CD4-positive, alpha-beta T cell treated with Interleukin-6 at 100 ng/mL for 8 hours (primary cell): Measurements from ENCODE around the gene NAALADL2.
"Not testable (repeated sequence)": the region's sequence is repeated elsewhere in the genome, so short reads cannot be mapped to it uniquely, and the experiment has no call there.

Experiments used
- DNase-seq: peaks from one replicate; pipeline ENCODE4 v3.0.0-alpha.2; 2020; ENCODE audit warnings: mixed read lengths, low spot score

The NAALADL2 gene

DNA sequence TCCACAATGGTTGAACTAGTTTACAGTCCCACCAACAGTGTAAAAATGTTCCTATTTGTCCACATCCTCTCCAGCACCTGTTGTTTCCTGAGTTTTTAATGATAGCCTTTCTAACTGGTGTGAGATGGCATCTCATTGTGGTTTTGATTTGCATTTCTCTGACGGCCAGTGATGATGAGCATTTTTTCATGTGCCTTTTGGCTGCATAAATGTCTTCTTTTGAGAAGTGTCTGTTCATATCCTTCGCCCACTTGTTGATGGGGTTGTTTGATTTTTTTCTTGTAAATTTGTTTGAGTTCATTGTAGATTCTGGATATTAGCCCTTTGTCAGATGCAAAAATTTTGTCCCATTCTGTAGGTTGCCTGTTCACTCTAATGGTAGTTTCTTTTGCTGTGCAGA is 564.7 kb downstream of the NAALADL2 start:
- DNase-seq: not testable (repeated sequence)

DNA sequence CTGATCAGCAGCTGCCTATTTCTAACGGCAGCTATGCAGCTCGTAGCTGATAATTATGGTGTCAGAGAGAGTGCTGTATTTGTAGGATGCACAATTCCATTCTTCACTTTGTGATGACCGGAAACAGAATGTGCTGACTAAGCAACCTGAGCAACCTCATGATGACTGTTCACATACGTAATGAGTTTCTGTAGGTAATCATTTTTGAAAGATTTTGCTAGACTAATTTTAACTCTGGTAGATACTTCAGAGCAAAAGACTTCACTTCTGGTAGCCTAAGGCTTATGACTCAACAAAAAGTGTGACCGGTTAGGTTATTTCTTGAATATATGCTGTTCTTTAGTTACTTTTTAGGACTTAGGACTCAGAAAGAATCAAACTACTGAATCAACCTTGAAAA is 567.7 kb downstream of the NAALADL2 start:
- no peak for DNase-seq

DNA sequence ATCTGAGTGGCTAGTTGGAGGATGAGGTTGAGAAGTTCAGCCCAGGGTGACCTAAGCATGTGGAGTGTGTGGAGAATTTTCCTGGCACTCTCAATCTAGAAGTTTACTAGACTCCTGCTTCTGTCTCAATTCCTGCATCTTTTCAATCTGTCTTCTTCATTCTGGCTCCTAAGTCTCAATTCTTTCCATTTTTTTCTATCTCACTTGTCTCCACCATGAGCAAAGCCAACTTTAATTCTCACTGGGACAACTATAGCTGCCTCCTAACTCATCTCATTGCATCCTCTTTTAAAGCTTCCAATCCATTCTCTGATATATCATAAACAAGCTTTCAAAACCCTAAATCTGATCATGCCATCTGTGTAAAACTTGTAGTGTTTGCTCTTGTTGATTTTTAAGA is 569.3 kb downstream of the NAALADL2 start:
- no peak for DNase-seq

DNA sequence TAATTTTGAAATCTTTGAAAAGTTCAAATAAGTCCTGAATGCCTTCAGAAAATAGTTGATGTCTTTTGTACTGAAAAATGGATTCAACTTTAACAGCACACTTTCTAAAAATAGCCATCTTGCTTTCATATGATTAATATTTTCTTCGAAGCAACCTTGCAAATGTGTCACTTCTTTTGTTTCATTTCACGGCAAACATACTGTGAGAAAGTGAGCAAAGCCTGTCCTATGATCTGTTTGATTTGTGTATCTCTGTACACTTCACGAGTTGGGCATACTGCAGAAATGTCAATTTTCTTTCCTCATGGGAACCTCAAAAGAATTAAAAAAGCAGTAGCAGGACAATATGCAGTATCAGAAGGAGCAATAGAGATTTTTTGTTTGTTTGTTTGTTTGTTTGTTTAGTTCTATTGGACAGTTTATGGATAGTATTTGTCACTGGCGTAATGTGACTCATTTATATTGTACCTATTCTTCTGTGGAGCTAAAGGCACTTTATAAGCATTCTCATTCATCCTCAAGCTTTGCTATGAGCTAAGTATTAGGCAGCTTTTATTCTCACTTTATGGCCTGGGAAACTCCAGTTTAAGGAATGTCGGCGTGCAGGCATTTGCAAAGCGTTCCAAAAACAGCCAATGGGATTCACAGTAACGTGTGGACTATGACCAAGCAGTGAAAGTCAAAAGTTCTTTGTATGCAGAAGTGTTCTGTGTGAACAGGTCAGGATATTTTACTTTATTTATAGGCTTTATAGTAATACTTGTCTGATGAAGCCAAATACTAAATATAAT is 572.0 kb downstream of the NAALADL2 start:
- DNase-seq: no peak

DNA sequence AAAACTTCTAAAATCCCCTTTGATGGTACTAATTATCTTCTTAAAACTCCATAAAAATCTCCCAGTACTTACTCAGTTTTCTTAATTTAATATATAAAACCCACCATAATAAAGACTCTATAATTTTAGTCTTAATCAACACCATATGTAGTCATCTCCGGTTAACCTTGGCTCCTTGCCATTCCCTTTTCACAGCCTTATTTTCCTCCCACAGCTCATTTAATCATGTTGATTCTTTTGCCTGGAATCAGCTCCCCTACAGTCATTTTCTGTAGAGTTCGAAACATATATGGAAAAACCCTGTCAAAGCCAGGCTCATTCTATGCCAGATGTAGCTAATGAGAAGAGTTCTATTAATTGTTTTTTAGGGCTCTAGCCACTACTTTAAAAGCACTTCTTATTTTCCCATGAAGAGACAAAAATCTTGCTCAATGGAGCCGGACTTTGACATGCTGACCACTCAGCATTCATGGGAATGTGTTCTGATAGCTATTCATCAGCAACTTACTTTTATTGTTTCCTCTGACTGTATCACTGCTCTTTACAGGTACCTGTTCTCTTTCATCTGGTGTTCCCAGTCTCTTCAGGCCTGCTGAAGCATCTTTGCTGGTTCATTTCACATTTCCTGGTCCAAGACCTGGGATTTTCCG is 573.4 kb downstream of the NAALADL2 start:
- no peak for DNase-seq

DNA sequence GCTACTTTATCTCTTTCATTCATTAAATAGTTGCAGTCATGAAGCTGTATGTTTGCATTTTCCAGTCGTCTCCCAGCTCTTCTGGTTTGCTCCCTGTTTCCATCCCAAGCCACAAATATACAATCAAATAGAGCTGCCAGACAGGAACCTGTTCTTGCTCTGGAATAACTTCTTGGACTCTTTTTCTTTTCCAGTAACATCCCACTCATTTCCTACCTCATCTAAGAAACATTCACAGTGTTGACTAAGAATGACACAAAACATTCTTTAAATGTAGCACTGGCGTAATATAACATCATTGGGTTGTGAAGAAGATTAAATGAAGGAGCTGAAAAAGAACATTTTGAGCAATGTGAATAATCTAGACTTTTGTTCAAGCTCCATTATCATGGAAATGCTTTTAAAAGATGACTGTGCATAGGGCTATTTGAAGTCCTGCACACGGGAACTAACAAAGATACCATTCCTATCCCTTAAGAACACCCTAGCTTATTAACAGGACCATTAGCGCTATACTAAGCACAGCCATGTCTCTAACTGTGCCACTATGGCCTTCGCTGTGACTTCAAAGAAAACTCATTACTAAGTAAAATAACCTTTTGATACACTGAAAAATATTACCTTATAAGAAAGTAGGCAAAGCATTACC is 574.0 kb downstream of the NAALADL2 start:
- DNase-seq: no peak

DNA sequence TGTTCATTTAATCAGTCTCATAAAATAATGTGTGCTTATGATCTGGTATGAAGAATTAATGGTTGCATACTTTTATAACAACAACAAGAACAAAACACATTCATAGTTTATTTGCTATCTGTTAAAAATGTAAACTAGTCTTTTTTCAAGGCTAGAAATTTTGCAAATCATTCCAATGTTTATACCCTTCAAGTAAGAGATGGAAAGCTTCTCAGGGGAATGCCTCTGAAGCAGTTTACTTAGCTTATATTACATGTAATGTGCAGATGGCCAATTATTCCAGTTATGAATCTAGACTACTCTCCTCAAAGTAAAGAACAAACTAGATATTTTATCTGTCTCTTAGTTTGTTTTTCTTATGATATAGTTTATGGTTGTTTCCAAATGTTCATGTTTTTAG is 575.4 kb downstream of the NAALADL2 start:
- DNase-seq: no peak

DNA sequence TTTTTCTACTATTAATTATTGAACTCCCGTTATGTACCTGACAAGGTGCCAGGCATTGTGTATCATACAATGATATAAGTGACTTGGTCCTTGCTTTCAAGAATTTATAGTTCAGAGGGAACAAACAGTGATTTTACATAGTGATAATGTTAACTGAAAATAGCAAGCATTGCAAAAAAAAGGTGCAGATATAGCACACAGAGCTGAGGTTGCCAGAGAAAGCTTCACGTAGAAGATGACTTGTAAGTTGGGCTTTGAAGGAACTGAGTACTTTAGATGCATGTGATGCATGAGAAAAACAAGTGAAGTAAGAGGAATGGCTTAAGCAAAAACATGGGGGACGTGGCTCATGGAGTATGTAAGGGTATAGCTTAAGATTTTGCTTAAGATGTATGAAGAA is 584.5 kb downstream of the NAALADL2 start:
- no peak for DNase-seq

DNA sequence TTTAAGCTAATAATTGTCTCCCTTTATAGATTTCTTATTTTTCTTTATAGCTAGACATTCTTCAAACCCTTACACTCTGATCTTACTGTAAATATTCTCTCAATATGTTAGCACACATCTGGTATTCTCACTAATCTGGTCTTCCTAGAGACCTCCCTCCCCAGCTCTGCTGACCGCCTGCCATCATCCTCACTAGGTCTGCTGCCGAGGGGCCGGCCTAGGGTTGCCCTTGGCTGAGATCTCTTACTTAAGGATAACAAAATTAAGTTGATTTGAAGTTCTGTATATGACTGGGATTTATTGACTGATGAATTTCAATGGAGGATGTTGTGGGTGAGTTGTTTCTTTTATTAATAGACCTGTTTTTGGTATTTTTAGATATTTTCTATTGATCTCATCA is 586.6 kb downstream of the NAALADL2 start:
- no peak for DNase-seq

DNA sequence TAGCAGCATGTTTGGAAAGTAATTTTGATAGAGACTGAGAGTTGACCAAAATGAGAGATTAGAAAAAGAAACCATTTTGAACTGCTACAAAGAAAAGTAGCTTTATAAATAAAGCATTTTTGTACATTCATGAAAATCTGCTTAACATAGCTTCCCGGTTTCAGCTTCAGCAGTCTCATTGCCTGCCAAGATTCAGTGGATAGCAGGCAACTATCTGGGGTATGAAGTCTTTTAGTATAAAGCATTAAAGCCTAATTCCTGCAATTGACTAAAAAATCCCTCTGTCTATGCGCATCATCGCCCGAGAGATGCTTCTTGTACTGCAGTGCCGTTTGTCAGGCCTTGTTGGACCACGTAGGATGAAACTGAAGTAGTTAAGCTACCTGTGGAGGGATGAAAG is 588.4 kb downstream of the NAALADL2 start:
- no peak for DNase-seq

DNA sequence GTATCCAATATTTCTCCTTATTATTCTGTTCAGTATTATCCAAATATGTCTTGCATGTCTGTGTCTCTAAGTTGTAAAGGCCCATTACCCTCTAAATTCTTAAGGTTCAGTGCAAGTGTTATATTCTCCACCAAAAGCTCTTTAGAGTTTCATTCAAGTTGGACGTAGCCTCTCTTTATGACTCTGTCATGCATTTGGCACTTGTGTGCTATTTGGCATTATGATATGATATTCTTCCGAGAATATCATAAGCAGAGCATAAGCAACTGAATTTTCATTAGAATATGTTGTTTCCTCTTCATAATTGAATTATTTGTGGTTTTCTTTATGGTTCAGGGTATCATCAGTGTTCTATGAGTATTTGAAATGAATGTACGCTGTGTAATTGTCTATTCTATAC is 594.2 kb downstream of the NAALADL2 start:
- DNase-seq: no peak

DNA sequence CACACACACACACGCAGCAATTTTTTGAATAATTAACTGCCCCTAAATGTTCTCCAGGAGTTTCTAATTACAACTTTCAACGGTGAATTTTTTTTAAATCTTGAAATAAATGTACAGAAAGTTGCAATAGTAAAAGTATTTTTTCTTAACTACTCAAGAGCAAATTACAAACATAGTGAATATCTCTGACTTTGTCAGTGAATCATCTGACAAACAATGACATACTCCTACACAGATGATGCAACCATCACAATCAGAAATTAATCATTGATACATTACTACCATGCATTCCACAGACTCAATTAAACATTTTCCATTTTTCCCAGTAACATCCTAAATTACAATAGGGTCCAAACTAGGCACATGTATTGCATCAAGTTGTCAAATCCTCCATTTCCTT is 597.3 kb downstream of the NAALADL2 start:
- no peak for DNase-seq

DNA sequence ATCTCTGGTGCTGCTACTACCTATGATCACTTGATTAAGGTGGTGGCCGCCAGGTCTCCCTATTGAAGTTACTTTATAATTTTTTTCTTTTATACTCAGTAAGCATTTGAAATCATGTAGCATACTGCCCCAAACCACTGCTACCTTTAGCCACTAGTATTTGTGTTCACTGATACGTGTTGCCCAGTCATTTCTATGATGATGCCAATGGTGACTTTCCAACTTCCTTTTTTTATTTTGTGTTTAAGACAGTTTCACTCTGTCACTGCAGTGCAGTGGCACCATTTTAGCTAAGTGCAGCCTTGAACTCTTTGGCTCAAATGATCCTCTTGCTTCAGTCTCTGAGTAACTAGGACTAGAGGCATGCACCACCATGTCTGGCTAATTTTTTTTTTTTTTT is 598.2 kb downstream of the NAALADL2 start:
- DNase-seq: no peak

DNA sequence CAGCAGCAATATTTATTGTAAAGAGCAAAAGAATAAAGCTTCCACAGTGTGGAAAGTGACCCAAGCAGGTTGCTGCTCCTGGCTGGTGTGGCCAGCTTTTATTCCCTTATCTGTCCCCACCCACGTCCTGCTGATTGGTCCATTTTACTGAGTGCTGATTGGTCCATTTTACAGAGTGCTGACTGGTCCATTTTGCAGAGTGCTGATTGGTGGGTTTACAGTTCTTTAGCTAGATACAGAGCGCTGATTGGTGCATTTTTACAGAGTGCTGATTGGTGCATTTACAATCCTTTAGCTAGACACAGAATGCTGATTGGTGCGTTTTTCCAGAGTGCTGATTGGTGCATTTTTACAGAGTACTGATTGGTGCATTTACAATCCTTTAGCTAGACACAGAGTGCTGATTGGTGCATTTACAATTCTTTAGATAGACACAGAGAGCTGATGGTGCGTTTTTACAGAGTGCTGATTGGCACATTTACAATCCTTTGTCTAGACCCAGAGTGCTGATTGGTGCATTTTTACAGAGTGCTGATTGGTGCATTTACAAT is 601.8 kb downstream of the NAALADL2 start:
- not testable (repeated sequence) for DNase-seq

DNA sequence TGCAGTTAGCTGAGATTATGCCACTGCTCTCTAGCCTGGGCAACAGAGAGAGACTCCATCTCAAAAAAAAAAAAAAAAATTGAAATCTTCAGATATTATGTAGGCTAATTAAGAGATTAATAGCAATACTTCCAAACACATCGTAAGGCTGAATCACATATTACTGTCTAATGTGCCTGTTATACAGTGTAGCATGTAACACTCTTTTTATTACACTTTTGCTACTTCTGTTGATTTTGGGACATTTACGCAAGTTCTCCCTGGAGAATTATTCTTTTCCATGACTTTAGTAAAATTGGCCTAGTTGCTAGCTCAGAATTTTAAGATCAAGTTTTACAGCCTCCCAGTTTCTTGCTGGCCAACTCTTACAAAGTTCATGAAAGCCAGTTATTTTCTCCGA is 605.2 kb downstream of the NAALADL2 start:
- no peak for DNase-seq

DNA sequence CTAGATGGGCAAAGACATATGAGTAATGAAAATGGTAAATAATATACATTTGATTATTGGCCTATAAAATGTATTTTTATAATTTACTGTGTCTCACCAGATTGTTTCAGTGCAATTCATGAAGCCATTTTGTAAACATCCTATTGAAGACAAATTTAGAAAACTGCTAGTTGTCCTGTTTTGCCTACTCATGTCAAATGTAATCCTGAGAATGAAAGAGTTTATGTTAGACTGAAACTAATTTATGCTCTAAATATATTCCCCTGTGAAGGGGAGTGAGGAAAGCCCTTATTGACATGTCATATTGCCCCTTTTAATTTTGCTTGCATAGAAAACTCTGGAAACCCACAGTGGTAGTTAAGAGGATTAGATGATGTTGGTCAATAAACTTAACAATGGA is 610.0 kb downstream of the NAALADL2 start:
- DNase-seq: no peak

DNA sequence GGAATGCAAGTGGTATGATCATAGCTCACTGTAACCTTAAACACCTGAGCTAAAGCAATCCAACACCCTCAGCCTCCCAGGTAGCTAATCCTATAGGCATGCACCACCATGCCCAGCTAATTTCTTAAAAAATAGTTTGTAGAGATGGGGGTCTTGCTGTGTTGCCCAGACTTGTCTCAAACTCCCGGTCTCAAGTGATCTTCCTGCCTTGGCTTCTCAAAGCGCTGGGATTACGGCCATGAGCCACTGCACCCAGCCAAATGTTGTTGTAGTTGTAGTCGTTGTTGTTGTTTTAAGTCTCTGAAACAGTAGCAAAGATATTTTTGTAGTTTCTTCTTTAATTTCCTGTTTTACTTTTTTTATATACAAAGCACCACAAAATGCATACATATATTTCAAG is 616.6 kb downstream of the NAALADL2 start:
- DNase-seq: no peak

DNA sequence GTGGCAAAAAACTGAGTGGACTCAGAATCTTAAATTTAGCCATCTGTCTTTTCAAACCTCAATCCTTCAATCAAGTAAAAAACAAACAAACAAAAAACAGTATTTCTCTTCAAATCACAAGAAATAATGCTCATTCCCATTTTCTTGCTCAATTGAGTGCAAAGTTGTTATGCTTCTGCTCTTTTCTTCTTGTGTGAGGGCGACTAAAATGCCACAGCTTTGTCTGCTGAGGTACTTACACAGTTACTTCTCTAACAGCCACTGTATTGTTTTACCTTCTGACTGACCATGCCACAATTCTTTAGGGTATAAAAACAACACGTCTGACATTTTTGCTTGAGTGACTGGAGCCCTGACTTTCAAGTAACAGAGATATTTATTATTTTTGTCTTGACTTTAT is 617.4 kb downstream of the NAALADL2 start:
- no peak for DNase-seq

DNA sequence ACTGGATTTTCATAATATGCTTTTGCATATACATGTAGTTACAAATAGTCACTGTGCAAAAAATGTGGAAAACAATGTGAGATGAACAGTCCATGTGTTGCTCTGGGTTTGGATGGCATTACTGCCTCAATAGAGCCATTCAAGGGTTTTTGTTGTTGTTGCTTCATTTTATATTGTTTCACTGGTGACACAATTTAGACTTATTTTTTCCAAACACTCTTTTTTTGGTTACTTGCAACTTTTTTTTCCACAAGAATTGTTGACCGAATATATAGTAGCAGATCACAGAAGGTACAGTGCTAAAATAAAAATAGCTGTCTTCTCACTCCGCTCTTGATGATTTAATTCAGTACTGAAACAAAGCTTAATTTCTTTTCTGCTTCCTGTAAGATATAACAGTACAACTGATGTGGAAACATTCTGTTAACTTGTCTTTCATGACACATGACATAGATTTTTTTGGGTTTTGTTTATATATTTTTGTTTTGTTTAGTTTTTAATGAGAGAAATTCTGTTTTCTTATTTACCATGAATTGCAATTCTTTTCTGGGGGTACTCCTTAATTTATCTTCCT is 618.6 kb downstream of the NAALADL2 start:
- DNase-seq: no peak

DNA sequence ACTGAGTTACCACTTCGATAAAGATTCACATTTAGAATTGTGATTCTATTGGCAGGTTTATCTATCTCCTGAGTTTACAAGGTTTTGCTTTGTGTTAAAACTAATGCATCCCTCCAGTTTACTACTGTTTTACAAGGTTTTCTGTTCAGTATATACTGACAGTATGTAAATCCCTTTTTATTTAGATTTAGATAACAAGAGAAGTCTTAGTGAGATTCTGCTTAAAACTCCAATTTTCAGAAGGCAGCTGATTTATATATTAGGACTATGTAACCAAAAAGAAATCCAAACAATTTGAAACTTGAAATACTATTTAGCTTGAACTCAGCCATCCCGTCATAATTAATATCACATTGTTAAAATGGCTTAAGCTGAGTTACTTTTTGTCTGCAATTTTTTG is 619.2 kb downstream of the NAALADL2 start:
- DNase-seq: no peak

DNA sequence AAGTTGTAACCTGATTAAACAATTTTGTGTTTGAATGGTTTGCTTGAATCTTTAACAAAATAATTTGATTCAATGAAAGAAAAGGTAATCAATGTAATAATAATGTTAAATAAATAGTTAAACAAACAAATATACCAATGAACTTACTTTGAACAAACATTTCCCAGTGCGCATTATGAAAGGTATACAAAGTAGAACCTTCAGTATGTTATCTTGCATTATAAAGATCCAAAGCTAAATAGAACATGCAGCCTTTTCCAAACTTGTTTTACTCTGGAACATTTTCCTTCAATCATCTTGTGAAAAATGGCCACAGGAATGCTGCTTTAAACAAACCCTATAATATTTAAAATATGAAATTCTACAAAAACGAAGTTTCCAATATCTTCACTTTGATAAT is 620.0 kb downstream of the NAALADL2 start:
- no peak for DNase-seq

DNA sequence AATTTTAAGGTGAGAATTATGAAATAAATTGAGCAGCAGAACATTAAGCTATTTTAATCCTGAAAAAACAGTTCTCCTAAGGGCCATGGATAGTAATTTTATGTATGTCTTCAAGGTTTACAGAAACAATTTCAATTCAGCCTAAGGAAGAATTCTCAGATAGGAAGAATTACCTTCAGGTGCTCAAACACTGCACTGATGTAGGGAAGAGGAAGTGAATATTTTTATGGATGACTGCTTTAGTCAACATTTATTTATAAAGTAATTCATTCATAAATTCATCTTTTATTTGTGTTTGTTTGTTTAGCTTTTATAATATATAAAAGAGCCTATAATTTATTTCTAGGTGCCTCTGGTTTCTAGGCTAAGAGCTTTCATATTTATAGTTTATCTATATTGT is 620.7 kb downstream of the NAALADL2 start:
- DNase-seq: no peak

DNA sequence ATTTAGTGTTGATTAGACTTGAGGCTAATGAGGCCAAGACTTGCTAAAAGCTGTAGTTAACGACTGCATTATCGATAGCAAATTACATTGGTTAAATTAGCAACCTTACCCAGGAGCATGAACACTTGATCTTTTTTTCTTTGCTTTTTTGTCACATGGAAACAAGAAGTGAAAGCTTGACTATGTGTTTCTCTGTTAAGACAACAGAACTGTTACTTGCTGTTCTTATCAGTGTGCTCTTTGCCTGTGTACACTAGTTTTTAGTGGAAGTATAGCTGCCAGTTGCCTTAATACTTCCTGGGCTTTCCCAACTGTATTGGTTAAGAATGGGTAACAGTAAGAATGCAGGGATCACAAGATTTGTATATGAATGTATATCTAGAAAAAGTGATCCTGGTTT is 625.5 kb downstream of the NAALADL2 start:
- no peak for DNase-seq
